Trophoblast cell (in vitro differentiated cells and primary cell): ENCODE measurements around the gene STOML1.

Source experiments
- DNase-seq, 2 donors: peaks; one replicate each; pipeline ENCODE4 v3.0.0-alpha.2; 2016
- H2AFZ ChIP-seq: 2 replicates; pipeline ENCODE4 v1.6.1; 2013; ENCODE audit warnings: low read length, moderate library complexity, mild to moderate bottlenecking; ENCODE audit not compliant: insufficient read depth, poor library complexity
- H2AK5ac ChIP-seq: 2 replicates; pipeline ENCODE4 v1.6.1; 2013; ENCODE audit warnings: mild to moderate bottlenecking, low read length
- H2BK120ac ChIP-seq: 2 replicates; pipeline ENCODE4 v1.6.1; 2013; ENCODE audit warnings: low read length, mild to moderate bottlenecking, moderate library complexity; ENCODE audit not compliant: insufficient read depth, poor library complexity
- H2BK12ac ChIP-seq: 2 replicates; pipeline ENCODE4 v1.6.1; 2013; ENCODE audit warnings: mild to moderate bottlenecking, low read length, moderate library complexity
- H2BK5ac ChIP-seq: 2 replicates; pipeline ENCODE4 v1.6.1; 2013; ENCODE audit warnings: low read length, low read depth, moderate library complexity, mild to moderate bottlenecking; ENCODE audit not compliant: poor library complexity
- H3K14ac ChIP-seq: 2 replicates; pipeline ENCODE4 v1.6.1; 2013; ENCODE audit warnings: mild to moderate bottlenecking, low read length
- H3K18ac ChIP-seq: 2 replicates; pipeline ENCODE4 v1.6.1; 2013; ENCODE audit warnings: mild to moderate bottlenecking, low read length
- H3K23ac ChIP-seq: 2 replicates; pipeline ENCODE4 v1.6.1; 2013; ENCODE audit warnings: low read length
- H3K27ac ChIP-seq: 2 replicates; pipeline ENCODE4 v1.5.1; 2013; ENCODE audit warnings: low read depth, mild to moderate bottlenecking, inconsistent platforms, low read length, moderate library complexity
- H3K27me3 ChIP-seq: 2 replicates; pipeline ENCODE4 v1.6.1; 2013; ENCODE audit warnings: inconsistent platforms, mild to moderate bottlenecking, low read length, moderate library complexity; ENCODE audit not compliant: insufficient read depth
- H3K36me3 ChIP-seq, 2 experiments: 1 replicate in 1 of 2; 2 replicates in 1 of 2; pipeline ENCODE4 v1.6.1; 2013; ENCODE audit warnings: low read length in 2 of 2, mild to moderate bottlenecking in 2 of 2, moderate library complexity in 1 of 2; ENCODE audit not compliant: insufficient read depth in 2 of 2, control insufficient read depth in 1 of 2
- H3K4ac ChIP-seq: 2 replicates; pipeline ENCODE4 v1.6.1; 2013; ENCODE audit warnings: low read depth, mild to moderate bottlenecking, low read length, moderate library complexity
- H3K4me1 ChIP-seq, 2 experiments: 1 replicate in 1 of 2; 2 replicates in 1 of 2; pipeline ENCODE4 v1.6.1; 2013; ENCODE audit warnings: low read length in 2 of 2, mild to moderate bottlenecking in 2 of 2, moderate library complexity in 1 of 2; ENCODE audit not compliant: insufficient read depth in 2 of 2, control insufficient read depth in 1 of 2
- H3K4me2 ChIP-seq: 2 replicates; pipeline ENCODE4 v1.6.1; 2013; ENCODE audit warnings: inconsistent platforms, mild to moderate bottlenecking, low read length, moderate library complexity
- H3K4me3 ChIP-seq: 2 replicates; pipeline ENCODE4 v1.5.1; 2013; ENCODE audit warnings: mild to moderate bottlenecking, low read depth, low read length, inconsistent platforms
- H3K79me1 ChIP-seq: one replicate; pipeline ENCODE4 v1.6.1; 2013; ENCODE audit warnings: low read length
- H3K79me2 ChIP-seq: 2 replicates; pipeline ENCODE4 v1.6.1; 2013; ENCODE audit warnings: low read length, mild to moderate bottlenecking; ENCODE audit not compliant: control insufficient read depth, insufficient read depth, poor library complexity
- H3K9ac ChIP-seq: 2 replicates; pipeline ENCODE4 v1.6.1; 2013; ENCODE audit warnings: mild to moderate bottlenecking, low read length
- H3K9me3 ChIP-seq: 2 replicates; pipeline ENCODE4 v1.6.1; 2013; ENCODE audit warnings: low read depth, mild to moderate bottlenecking, control low read depth, inconsistent platforms, low read length; ENCODE audit not compliant: insufficient read depth
- H4K12ac ChIP-seq: 2 replicates; pipeline ENCODE4 v1.6.1; 2013; ENCODE audit warnings: low read depth, mild to moderate bottlenecking, low read length, moderate library complexity
- H4K8ac ChIP-seq: 2 replicates; pipeline ENCODE4 v1.6.1; 2013; ENCODE audit warnings: low read depth, mild to moderate bottlenecking, low read length, moderate library complexity
- H4K91ac ChIP-seq: one replicate; pipeline ENCODE4 v1.6.1; 2013; ENCODE audit warnings: low read depth, mild to moderate bottlenecking, low read length, moderate library complexity
- WGBS: extraction: QIAGEN DNeasy Blood & Tissue Kit; methylation state at CpG from one replicate; pipeline ENCODE4 v1.1.7; 2013; ENCODE audit warnings: missing lambda C conversion rate; ENCODE audit not compliant: insufficient read length, insufficient coverage; ENCODE audit errors: extremely low coverage; 5-methylcytosine and 5-hydroxymethylcytosine counted together

STOML1 gene

GRCh38 chr15:73987250-73987649 lies 4.8 kb downstream of the STOML1 start:
- Histone ChIP-seq H3K27ac (no peak overlapping the region), H2BK120ac (no peak overlapping the region), H3K79me1 (no peaks in the 10 kb centered on the region), H3K18ac (no peak overlapping the region), H3K4ac (no peak overlapping the region), H3K9me3 (no peaks in the 10 kb centered on the region), H2AFZ (no peak overlapping the region), H3K23ac (no peak overlapping the region), H2BK5ac (no peak overlapping the region), H3K4me2 (no peak overlapping the region), H2BK12ac (no peak overlapping the region), H4K12ac (no peak overlapping the region), H3K4me1 (peaks cover 6 to 8% of the 10 kb centered on the region in 2 experiments), H3K14ac (no peak overlapping the region), H3K9ac (no peak overlapping the region), H3K4me3 (no peak overlapping the region), H3K79me2 (no peaks in the 10 kb centered on the region), H3K36me3 (peaks cover 0 to 4% of the 10 kb centered on the region in 2 experiments), H4K8ac (no peak overlapping the region), H3K27me3 (no peaks in the 10 kb centered on the region), H2AK5ac (no peak overlapping the region), H4K91ac (no peak overlapping the region)
- DNase-seq: no peak
- WGBS: no CpG with 5 or more reads among the region's 4 CpGs

GRCh38 chr15:73986776-73987056 lies 5.4 kb downstream of the STOML1 start:
- Histone ChIP-seq H3K4ac (no peak overlapping the region), H3K18ac (no peak overlapping the region), H3K9ac (peak overlapping the region; percentile 45), H3K23ac (no peak overlapping the region), H3K4me2 (no peak overlapping the region), H2AFZ (no peak overlapping the region), H3K4me3 (peak overlapping the region; percentile 41), H2BK120ac (no peak overlapping the region), H4K91ac (no peak overlapping the region), H3K4me1 (peaks cover 6 to 7% of the 10 kb centered on the region in 2 experiments), H3K9me3 (no peaks in the 10 kb centered on the region), H2BK5ac (no peak overlapping the region), H4K12ac (no peak overlapping the region), H3K14ac (no peak overlapping the region), H3K27ac (no peak overlapping the region), H3K79me1 (no peaks in the 10 kb centered on the region), H3K36me3 (peaks cover 0 to 4% of the 10 kb centered on the region in 2 experiments), H2AK5ac (no peak overlapping the region), H3K27me3 (no peaks in the 10 kb centered on the region), H2BK12ac (no peak overlapping the region), H3K79me2 (no peaks in the 10 kb centered on the region), H4K8ac (no peak overlapping the region)
- no CpG with 5 or more reads among the region's 1 CpG for WGBS
- DNase-seq: no peak

GRCh38 chr15:73986055-73986775 lies 5.9 kb downstream of the STOML1 start:
- no CpG with 5 or more reads among the region's 7 CpGs for WGBS
- DNase-seq: no peak

GRCh38 chr15:73985101-73985873 lies 6.8 kb downstream of the STOML1 start:
- no CpG with 5 or more reads among the region's 13 CpGs for WGBS
- Histone ChIP-seq H3K4ac (no peak overlapping the region), H3K4me2 (no peak overlapping the region), H3K18ac (no peak overlapping the region), H2BK12ac (no peak overlapping the region), H3K9me3 (no peaks in the 10 kb centered on the region), H3K79me2 (no peaks in the 10 kb centered on the region), H2AFZ (no peak overlapping the region), H3K27ac (no peak overlapping the region), H3K36me3 (peaks cover 0 to 4% of the 10 kb centered on the region in 2 experiments), H3K9ac (no peak overlapping the region), H3K4me3 (no peak overlapping the region), H3K4me1 (no peaks in the 10 kb centered on the region), H3K14ac (no peak overlapping the region), H3K27me3 (no peaks in the 10 kb centered on the region), H3K23ac (no peak overlapping the region), H4K91ac (no peak overlapping the region), H2AK5ac (no peak overlapping the region), H4K8ac (no peak overlapping the region), H4K12ac (no peak overlapping the region), H2BK120ac (no peak overlapping the region), H3K79me1 (no peaks in the 10 kb centered on the region), H2BK5ac (no peak overlapping the region)
- no peak for DNase-seq

More at GRCh38 chr15:73986055-73986775, 5.9 kb downstream of the STOML1 start:
- no peaks in the 10 kb centered on the region for H3K9me3 ChIP-seq
- no peak overlapping the region for H3K4me2 ChIP-seq
- no peak overlapping the region for H4K8ac ChIP-seq
- H3K27ac ChIP-seq: no peak overlapping the region
- H4K12ac ChIP-seq: no peak overlapping the region
- no peaks in the 10 kb centered on the region for H3K79me2 ChIP-seq
- no peak overlapping the region for H3K9ac ChIP-seq
- no peaks in the 10 kb centered on the region for H3K79me1 ChIP-seq
- no peak overlapping the region for H3K23ac ChIP-seq
- peaks cover 0 to 4% of the 10 kb centered on the region in 2 experiments for H3K36me3 ChIP-seq
- no peak overlapping the region for H4K91ac ChIP-seq
- no peak overlapping the region for H2BK12ac ChIP-seq
- H3K4me3 ChIP-seq: no peak overlapping the region
- no peak overlapping the region for H3K18ac ChIP-seq
- no peak overlapping the region for H3K4ac ChIP-seq
- H3K27me3 ChIP-seq: no peaks in the 10 kb centered on the region
- H2AFZ ChIP-seq: no peak overlapping the region
- H2AK5ac ChIP-seq: no peak overlapping the region
- no peak overlapping the region for H2BK5ac ChIP-seq
- no peak overlapping the region for H3K14ac ChIP-seq
- peaks cover under 1 to 2% of the 10 kb centered on the region in 2 experiments for H3K4me1 ChIP-seq
- no peak overlapping the region for H2BK120ac ChIP-seq
